ENCODE data around the gene ZNF518B. TPM values are rescaled to one million over a fixed set of nuclear protein-coding genes. Genes with fewer than 3 reads are reported as not detected.

Gene ZNF518B
- total and polyA plus RNA-seq, 9 of the 15 experiments (the other 6 are each of a cell fraction or from before 2014, with no cell fraction given), result 13.1 to 48.9 (median 37.5) TPM

DNA sequence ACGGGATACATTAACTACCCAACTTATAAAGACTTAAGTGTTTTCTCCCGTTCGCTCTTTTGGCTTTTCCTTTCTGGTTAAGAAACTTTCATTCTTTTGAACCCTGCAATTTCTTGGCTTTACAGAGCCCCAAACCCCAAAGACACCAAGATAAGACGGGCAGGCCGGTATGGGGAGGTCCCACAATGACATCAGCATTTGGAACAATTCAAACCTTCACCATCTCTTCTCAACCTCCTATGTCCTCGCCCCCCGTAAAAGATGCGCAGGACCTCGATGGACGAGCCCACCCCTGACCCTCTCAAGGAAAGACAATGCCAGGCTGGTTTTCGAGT, 999 bp downstream of the ZNF518B start:
- peak overlapping the region; percentile 70 to 94 for H3K9ac ChIP-seq (ENCODE audit: insufficient read depth in 1 of 2, low read depth in 2 of 2, low read length in 2 of 2)
- H3K4me3 ChIP-seq, result peak overlapping the region; percentile 51
- no peaks in the 10 kb centered on the region for H4K20me1 ChIP-seq (replicated peaks; ENCODE audit: control insufficient read depth, insufficient read depth, low read length)
- H3K9me3 ChIP-seq (replicated peaks; ENCODE audit: control insufficient read depth, insufficient read depth, low read depth, low read length), result no peaks in the 10 kb centered on the region; the same call in 1 of the 2 replicates
- CTCF ChIA-PET (ENCODE audit: low intra/inter-chr PET ratio), result no interaction called here
- H3K27ac ChIP-seq (ENCODE audit: extremely low read depth, low read depth, low read length), result peak overlapping the region; percentile 86
- no peaks in the 10 kb centered on the region for H3K27me3 ChIP-seq (ENCODE audit: control insufficient read depth in 2 of 2, insufficient read depth in 2 of 2, low read length in 2 of 2)
- H3K4me2 ChIP-seq (ENCODE audit: insufficient read depth, low read length), result peak overlapping the region; percentile 93
- FAIRE-seq (peak; percentile 26), DNase-seq (ENCODE audit: extremely low read depth in 1 of 4, low spot score in 3 of 4) (peak; percentile 20 to 43 (median 28)), ATAC-seq (0 out of 3 replicates have a peak, but pooled peaks have one; percentile 3)
- H3K36me3 ChIP-seq (ENCODE audit: control insufficient read depth, insufficient read depth, low read length), result peaks cover 56% of the 10 kb centered on the region
- WGBS (ENCODE audit: insufficient coverage, low coverage, missing lambda C conversion rate), result 14% methylated on average over 10 of the region's 11 CpGs
- peak overlapping the region; percentile 43; the same call in 1 of the 2 replicates for H2AFZ ChIP-seq (ENCODE audit: low read depth, low read length)
- peaks cover 96% of the 10 kb centered on the region for H3K79me2 ChIP-seq (ENCODE audit: control insufficient read depth, insufficient read depth, low read length)
- no peaks in the 10 kb centered on the region for H3K9me1 ChIP-seq (ENCODE audit: control insufficient read depth, insufficient read depth, low read length)
- POLR2A ChIA-PET, result no interaction called here
- intact Hi-C loops (cut with micrococcal nuclease), result loop anchor here (5.0 kb wide), 2 partner anchors 44 to 284 kb away; no protein-coding TSS in a partner anchor
- no TSS peak for BruUV-seq (replicated peaks)
- H3K4me1 ChIP-seq (replicated peaks in 1 of 2; ENCODE audit: control insufficient read depth in 2 of 2, insufficient read depth in 2 of 2, low read length in 2 of 2), result peaks cover 17 to 28% of the 10 kb centered on the region in 2 experiments; a peak in 4 of 5 replicates
- in situ Hi-C loops (cut with MboI), result no loop called here
- peak; percentile 64 for TF ChIP-seq NFE2 (IDR thresholded peaks at IDR 0.05; ENCODE audit: low read depth)
- peak in 1 of 2 experiments; percentile 38; a peak in 2 of 4 replicates for TF ChIP-seq NRF1 (conservative IDR thresholded peaks at IDR 0.05 in 1 of 2, IDR thresholded peaks at IDR 0.05 in 1 of 2)
- no peak for TF ChIP-seq SP1 (CRISPR knock-in tag; IDR thresholded peaks at IDR 0.05)
- no peak; the same call in 1 of the 2 replicates for TF ChIP-seq ATF7 (IDR thresholded peaks at IDR 0.05)
- no peak for TF ChIP-seq ZNF79 (CRISPR knock-in tag; IDR thresholded peaks at IDR 0.05; ENCODE audit: low read depth)
- no peak for TF ChIP-seq FOXM1 (IDR thresholded peaks at IDR 0.05; ENCODE audit: low read depth)
- TF ChIP-seq FOXM1 (CRISPR knock-in tag; IDR thresholded peaks at IDR 0.05; ENCODE audit: low read depth), result no peak
- TF ChIP-seq, protein P1, sequence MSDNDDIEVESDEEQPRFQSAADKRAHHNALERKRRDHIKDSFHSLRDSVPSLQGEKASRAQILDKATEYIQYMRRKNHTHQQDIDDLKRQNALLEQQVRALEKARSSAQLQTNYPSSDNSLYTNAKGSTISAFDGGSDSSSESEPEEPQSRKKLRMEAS (CRISPR knock-in tag; IDR thresholded peaks at IDR 0.05), result 0 out of 2 replicates have a peak, but pooled peaks have one; percentile 26
- TF ChIP-seq C11orf30 (IDR thresholded peaks at IDR 0.05; ENCODE audit: low read depth), result 0 out of 2 replicates have a peak, but pooled peaks have one; percentile 8
- no peak for TF ChIP-seq E2F5 (CRISPR knock-in tag; IDR thresholded peaks at IDR 0.05)
- TF ChIP-seq HDAC6 (IDR thresholded peaks at IDR 0.05; ENCODE audit: low read depth, low read length), result no peak
- TF ChIP-seq ZNF695 (CRISPR knock-in tag; IDR thresholded peaks at IDR 0.05), result no peak
- TF ChIP-seq, protein P2, sequence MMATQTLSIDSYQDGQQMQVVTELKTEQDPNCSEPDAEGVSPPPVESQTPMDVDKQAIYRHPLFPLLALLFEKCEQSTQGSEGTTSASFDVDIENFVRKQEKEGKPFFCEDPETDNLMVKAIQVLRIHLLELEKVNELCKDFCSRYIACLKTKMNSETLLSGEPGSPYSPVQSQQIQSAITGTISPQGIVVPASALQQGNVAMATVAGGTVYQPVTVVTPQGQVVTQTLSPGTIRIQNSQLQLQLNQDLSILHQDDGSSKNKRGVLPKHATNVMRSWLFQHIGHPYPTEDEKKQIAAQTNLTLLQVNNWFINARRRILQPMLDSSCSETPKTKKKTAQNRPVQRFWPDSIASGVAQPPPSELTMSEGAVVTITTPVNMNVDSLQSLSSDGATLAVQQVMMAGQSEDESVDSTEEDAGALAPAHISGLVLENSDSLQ (IDR thresholded peaks at IDR 0.05), result 0 out of 2 replicates have a peak, but pooled peaks have one; percentile 18
- no peak for TF ChIP-seq RUNX1 (IDR thresholded peaks at IDR 0.05; ENCODE audit: low read depth)
- TF ChIP-seq, protein P3, sequence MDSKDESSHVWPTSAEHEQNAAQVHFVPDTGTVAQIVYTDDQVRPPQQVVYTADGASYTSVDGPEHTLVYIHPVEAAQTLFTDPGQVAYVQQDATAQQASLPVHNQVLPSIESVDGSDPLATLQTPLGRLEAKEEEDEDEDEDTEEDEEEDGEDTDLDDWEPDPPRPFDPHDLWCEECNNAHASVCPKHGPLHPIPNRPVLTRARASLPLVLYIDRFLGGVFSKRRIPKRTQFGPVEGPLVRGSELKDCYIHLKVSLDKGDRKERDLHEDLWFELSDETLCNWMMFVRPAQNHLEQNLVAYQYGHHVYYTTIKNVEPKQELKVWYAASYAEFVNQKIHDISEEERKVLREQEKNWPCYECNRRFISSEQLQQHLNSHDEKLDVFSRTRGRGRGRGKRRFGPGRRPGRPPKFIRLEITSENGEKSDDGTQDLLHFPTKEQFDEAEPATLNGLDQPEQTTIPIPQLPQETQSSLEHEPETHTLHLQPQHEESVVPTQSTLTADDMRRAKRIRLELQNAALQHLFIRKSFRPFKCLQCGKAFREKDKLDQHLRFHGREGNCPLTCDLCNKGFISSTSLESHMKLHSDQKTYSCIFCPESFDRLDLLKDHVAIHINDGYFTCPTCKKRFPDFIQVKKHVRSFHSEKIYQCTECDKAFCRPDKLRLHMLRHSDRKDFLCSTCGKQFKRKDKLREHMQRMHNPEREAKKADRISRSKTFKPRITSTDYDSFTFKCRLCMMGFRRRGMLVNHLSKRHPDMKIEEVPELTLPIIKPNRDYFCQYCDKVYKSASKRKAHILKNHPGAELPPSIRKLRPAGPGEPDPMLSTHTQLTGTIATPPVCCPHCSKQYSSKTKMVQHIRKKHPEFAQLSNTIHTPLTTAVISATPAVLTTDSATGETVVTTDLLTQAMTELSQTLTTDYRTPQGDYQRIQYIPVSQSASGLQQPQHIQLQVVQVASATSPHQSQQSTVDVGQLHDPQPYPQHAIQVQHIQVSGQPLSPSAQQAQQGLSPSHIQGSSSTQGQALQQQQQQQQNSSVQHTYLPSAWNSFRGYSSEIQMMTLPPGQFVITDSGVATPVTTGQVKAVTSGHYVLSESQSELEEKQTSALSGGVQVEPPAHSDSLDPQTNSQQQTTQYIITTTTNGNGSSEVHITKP (IDR thresholded peaks at IDR 0.05; ENCODE audit: partially characterized antibody), result peak; percentile 32
- no peak for TF ChIP-seq NR0B1 (IDR thresholded peaks at IDR 0.05; ENCODE audit: partially characterized antibody)

All from K562 (cell line).